GM10248 (cell line): ENCODE results near the gene RBM47.

ENCODE experiments used
- CTCF ChIA-PET: fragments of 300-600 bp; sonication (Branson Sonifier 250); formaldehyde crosslinking; extraction: SDS; loops from one replicate; lab custom pipeline; 2021; ENCODE audit warnings: antibody characterized with exemption; lab: Yijun Ruan, JAX
- POLR2A ChIA-PET: fragments of 350-650 bp; sonication (Branson Sonifier 250); formaldehyde crosslinking; extraction: SDS; loops from one replicate; lab custom pipeline; 2020; ENCODE audit warnings: antibody characterized with exemption; lab: Yijun Ruan, JAX
- DNase-seq: peaks from one replicate; pipeline ENCODE4 v3.0.0; 2012; ENCODE audit errors: extremely low spot score
- CTCF ChIP-seq: IDR thresholded peaks from 2 replicates; pipeline ENCODE4 v1.5.1; 2012; ENCODE audit warnings: mild to moderate bottlenecking, low read depth; ENCODE audit errors: extremely low read depth, missing control alignments, control extremely low read depth

The RBM47 gene

GRCh38 chr4:40502220-40502619, 127.4 kb downstream of the RBM47 start:
- DNase-seq = no peak
- ChIA-PET POLR2A (no interaction called here), CTCF (interaction anchor here (0.7 to 2.0 kb wide), 3 partner anchors 13 to 341 kb away, joined by 3 to 7 read pairs (median 3); no protein-coding TSS in a partner anchor)
- TF ChIP-seq CTCF = no peak

- TF ChIP-seq CTCF = no peak
- no peak for DNase-seq
- ChIA-PET CTCF (interaction anchor here (2.0 kb wide), 1 partner anchor 16 kb away, joined by 7 read pairs; no protein-coding TSS in a partner anchor), POLR2A (no interaction called here)
Observed at GRCh38 chr4:40500781-40501180, 128.9 kb downstream of the RBM47 start.

GRCh38 chr4:40493160-40493559, 136.5 kb downstream of the RBM47 start:
- POLR2A ChIA-PET = no interaction called here
- no peak for TF ChIP-seq CTCF
- CTCF ChIA-PET = interaction anchor here (0.9 to 1.3 kb wide), 3 partner anchors 17 to 22 kb away, joined by 3 to 6 read pairs (median 3); no protein-coding TSS in a partner anchor
- no peak for DNase-seq

- DNase-seq = no peak
- ChIA-PET POLR2A (no interaction called here), CTCF (interaction anchor here (0.9 to 1.5 kb wide), 5 partner anchors 9 to 38 kb away, joined by 3 to 6 read pairs (median 3); no protein-coding TSS in a partner anchor)
- no peak for TF ChIP-seq CTCF
Observed at GRCh38 chr4:40492691-40493090, 137.0 kb downstream of the RBM47 start.

- ChIA-PET POLR2A (no interaction called here), CTCF (interaction anchor here (0.7 to 1.5 kb wide), 4 partner anchors 10 to 18 kb away, joined by 3 to 6 read pairs (median 3); no protein-coding TSS in a partner anchor)
- TF ChIP-seq CTCF = no peak
- DNase-seq = no peak
Observed at GRCh38 chr4:40490481-40490880, 139.2 kb downstream of the RBM47 start.

GRCh38 chr4:40489961-40490360, 139.7 kb downstream of the RBM47 start:
- ChIA-PET POLR2A (no interaction called here), CTCF (interaction anchor here (1.2 kb wide), 1 partner anchor 18 kb away, joined by 3 read pairs; no protein-coding TSS in a partner anchor)
- TF ChIP-seq CTCF = no peak
- no peak for DNase-seq
